Large intestine (tissue), 3 donors: ENCODE results near the gene MAPKAPK3. TPM values are rescaled to one million over a fixed set of nuclear protein-coding genes. Genes with fewer than 3 reads are reported as not detected.

Source experiments
- DNase-seq, 2 donors: peaks; one replicate each; pipeline versions ENCODE4 v3.0.0 to v3.0.0-alpha.2; 2013
- H3K27ac ChIP-seq: one replicate; pipeline ENCODE4 v1.5.1; 2013; ENCODE audit warnings: low read length
- H3K27me3 ChIP-seq: 2 replicates; pipeline ENCODE4 v1.6.1; 2013; ENCODE audit warnings: low read length; ENCODE audit not compliant: control insufficient read depth, insufficient read depth
- H3K36me3 ChIP-seq: 2 replicates; pipeline ENCODE4 v1.6.1; 2013; ENCODE audit warnings: low read length; ENCODE audit not compliant: control insufficient read depth, insufficient read depth
- H3K4me1 ChIP-seq: one replicate; pipeline ENCODE4 v1.6.1; 2013; ENCODE audit warnings: low read length; ENCODE audit not compliant: control insufficient read depth, insufficient read depth
- H3K4me3 ChIP-seq: one replicate; pipeline ENCODE4 v1.5.1; 2013; ENCODE audit warnings: low read length
- H3K9me3 ChIP-seq: one replicate; pipeline ENCODE4 v1.6.1; 2013; ENCODE audit warnings: mild to moderate bottlenecking, low read depth, low read length, moderate library complexity; ENCODE audit not compliant: control insufficient read depth
- WGBS: methylation state at CpG from one replicate; pipeline ENCODE4 v1.1.5; 2013; ENCODE audit warnings: low lambda C conversion rate; ENCODE audit not compliant: insufficient coverage; 5-methylcytosine and 5-hydroxymethylcytosine counted together
- polyA plus RNA-seq: library from polyadenylated mRNA; unstranded; fragments of 120-200 nt; gene quantifications from one replicate; pipeline ENCODE4 v1.2.1, GENCODE V29; 2013

The MAPKAPK3 gene
- polyA plus RNA-seq, 1 donor = 81.6 TPM

DNA sequence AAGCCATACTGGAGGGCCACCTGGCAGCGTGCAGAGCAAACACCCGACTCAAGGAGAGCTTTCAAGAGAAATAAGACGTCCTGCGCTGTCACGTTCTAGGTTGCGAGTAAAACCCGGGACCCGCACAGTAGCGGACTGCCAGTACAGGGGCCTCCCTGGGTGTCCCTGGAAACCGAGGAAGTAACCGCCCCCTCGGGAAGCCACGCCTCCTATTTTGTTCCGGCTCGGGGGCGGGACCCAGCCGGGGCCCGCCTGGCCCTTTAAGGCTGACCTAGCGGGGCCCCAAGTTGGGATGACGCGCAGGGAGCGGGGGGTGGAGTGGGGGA lies 218 bp upstream of the MAPKAPK3 start:
- H3K9me3 ChIP-seq = no peaks in the 10 kb centered on the region
- peak overlapping the region; percentile 68 for H3K4me3 ChIP-seq
- peak; percentile 92 to 96 for DNase-seq
- peaks cover 9% of the 10 kb centered on the region for H3K36me3 ChIP-seq
- H3K27me3 ChIP-seq = no peaks in the 10 kb centered on the region
- peak overlapping the region; percentile 83 for H3K27ac ChIP-seq
- WGBS = no CpG with 5 or more reads among the region's 22 CpGs
- peaks cover 29% of the 10 kb centered on the region for H3K4me1 ChIP-seq

DNA sequence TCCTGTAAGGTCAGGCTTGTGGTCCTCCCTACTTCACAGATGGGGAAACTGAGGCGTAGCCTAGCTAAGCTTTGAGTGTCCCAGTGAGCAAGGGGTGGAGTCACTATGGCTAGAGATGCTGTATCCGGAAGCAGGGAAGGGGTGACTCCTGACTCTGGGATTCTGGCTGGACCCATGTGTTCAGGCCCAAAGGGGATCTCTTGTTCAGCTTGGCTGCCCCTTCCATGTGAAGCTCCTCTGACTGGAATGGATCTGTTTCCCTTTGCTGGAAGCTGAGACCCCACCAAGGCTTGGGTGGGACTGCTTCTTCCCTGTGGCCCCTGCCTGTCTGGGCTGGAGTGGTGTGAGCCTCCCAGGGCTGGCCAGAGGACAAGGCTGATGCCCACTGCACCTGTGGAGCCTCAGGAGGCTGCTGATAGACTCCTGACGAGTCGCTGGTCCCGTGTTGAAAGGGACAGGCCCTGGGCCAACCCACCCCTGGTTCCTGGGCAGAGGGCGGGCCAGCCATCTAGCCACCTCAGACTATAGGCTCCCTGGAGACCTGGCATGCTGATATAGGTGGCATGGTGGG lies 1.0 kb downstream of the MAPKAPK3 start:
- peak in 1 of 2 donors; percentile 55 for DNase-seq

DNA sequence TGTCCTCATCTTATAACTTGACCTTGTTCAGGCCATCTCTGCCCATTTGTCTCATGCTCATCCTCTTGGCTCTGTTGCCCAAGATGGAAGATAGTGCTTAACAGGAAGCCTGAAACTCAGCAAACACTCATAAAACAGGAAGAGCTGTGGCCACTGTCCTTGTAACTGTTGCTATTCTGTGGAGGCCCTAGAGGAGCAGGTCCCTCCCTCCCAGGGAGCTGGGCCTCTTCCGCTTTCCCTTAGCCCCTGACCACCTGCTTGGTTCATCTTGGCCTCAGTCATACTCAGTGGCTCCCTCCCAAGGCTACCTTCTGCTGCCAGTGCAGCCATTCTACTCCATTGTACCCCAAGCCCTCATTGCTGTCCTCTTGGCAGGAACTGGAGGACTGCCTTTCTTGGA lies 3.5 kb downstream of the MAPKAPK3 start:
- Histone ChIP-seq H3K27ac (peak overlapping the region; percentile 9), H3K36me3 (peaks cover 20% of the 10 kb centered on the region), H3K9me3 (no peaks in the 10 kb centered on the region), H3K27me3 (no peaks in the 10 kb centered on the region), H3K4me1 (peaks cover 24% of the 10 kb centered on the region), H3K4me3 (no peak overlapping the region)
- peak in 1 of 2 donors; percentile 41 for DNase-seq
- WGBS = no CpG with 5 or more reads among the region's 1 CpG

More for the DNA sequence above, 1.0 kb downstream of the MAPKAPK3 start:
- Histone ChIP-seq H3K36me3 (peaks cover 17% of the 10 kb centered on the region), H3K4me1 (peaks cover 26% of the 10 kb centered on the region), H3K27ac (peak overlapping the region; percentile 86), H3K4me3 (peak overlapping the region; percentile 74), H3K27me3 (no peaks in the 10 kb centered on the region), H3K9me3 (no peaks in the 10 kb centered on the region)
- no CpG with 5 or more reads among the region's 6 CpGs for WGBS

DNA sequence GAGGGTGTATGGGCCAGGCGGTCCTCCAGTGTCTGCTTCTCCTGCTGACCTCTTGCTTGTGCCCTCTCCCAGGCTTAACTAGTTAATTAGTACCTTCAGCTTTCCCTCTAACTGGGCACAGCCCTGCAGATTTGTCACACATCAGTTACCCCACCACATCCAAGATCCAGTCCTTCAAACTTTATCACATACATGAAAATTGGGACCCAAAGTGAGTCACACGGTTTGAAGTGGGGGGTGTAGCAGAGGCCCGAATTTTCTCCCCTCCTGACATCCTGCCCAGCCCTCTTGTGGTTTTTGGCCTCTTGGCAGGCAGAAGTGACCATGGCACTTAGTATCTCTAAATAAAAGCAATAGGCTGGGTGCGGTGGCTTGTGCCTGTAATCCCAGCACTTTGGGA lies 3.9 kb downstream of the MAPKAPK3 start:
- Histone ChIP-seq H3K4me3 (no peak overlapping the region), H3K4me1 (peaks cover 24% of the 10 kb centered on the region), H3K27ac (no peak overlapping the region), H3K36me3 (peaks cover 23% of the 10 kb centered on the region), H3K27me3 (no peaks in the 10 kb centered on the region), H3K9me3 (no peaks in the 10 kb centered on the region)
- no CpG with 5 or more reads among the region's 4 CpGs for WGBS
- DNase-seq = no peak

DNA sequence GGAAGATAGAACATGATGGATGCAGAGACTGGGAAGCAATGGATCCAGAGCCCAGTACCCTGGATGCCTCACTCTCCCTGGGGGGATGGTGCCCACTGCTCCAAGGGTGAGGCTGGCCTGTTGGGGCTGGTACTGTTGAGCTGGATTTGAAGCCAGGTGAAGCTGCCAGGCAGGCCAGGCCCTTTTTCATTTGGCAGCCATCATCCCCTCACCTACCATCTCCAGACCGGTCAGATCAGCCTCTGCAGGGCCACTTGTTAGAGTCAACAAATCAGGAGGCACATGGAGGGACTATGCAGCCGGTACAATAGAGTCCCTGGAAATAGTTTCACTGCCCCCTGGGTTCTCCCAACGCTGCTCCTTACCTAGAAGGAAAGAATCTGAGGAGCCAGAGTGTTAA lies 5.9 kb downstream of the MAPKAPK3 start:
- Histone ChIP-seq H3K9me3 (no peaks in the 10 kb centered on the region), H3K27ac (no peak overlapping the region), H3K36me3 (peaks cover 31% of the 10 kb centered on the region), H3K27me3 (no peaks in the 10 kb centered on the region), H3K4me1 (peaks cover 21% of the 10 kb centered on the region), H3K4me3 (no peak overlapping the region)
- no peak for DNase-seq
- WGBS = no CpG with 5 or more reads among the region's 3 CpGs

DNA sequence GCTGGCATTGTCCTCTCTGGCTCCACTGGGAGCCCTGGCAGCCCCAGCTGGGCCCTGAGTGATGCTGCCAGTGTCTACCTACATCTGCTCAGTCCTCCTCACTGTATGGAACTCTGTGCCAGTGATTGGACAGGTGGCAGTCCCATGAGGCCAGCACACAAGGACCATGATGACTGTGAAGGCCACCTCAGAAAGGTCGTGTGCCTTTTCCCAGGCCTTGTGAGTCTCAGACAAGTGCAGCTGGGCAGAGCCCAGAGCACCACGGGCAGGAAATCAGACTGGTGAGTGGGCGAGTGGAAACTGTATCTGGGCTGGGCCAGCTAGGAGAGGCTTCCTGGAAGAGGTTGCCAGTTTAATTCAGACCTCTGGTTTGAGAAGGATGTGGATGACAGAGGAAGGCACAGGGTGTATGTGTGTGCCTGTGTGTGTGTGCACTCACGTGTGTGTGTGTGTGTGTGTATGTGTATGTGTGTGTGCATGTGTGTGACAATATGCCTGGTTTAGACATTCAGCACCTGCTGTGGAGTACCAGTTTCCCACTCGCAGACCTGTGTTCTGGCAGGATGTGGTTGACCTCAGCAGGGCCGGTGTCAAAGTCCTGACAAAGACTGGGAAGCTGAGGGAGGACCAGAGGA lies 7.0 kb downstream of the MAPKAPK3 start:
- no peak for DNase-seq
- H3K27ac ChIP-seq = no peak overlapping the region

DNA sequence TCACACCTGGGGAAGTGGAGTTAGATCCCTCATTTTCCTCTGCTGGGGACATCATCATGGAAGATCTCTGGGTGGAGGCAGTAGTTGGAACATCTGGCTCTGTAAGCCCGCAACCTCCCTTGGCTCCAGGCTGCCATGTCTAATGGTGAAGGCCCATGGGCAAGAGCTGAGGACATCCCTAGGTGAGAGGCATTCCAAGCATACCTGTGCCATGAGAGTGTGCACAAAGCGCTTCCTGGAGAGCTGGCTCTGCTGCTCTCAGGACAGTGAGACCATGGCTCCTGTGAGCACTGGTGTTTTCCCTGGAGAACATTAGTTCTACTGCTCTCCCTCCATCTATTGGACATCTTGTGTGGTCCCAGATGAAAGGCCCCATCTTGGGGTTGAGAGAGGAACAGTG lies 7.7 kb downstream of the MAPKAPK3 start:
- H3K27me3 ChIP-seq = no peaks in the 10 kb centered on the region
- no peak for DNase-seq
- no peak overlapping the region for H3K4me3 ChIP-seq
- H3K36me3 ChIP-seq = peaks cover 43% of the 10 kb centered on the region
- no peak overlapping the region for H3K27ac ChIP-seq
- peaks cover 14% of the 10 kb centered on the region for H3K4me1 ChIP-seq
- H3K9me3 ChIP-seq = no peaks in the 10 kb centered on the region
- no CpG with 5 or more reads among the region's 2 CpGs for WGBS

More for the DNA sequence above, 7.0 kb downstream of the MAPKAPK3 start:
- H3K36me3 ChIP-seq = peaks cover 38% of the 10 kb centered on the region
- no peak overlapping the region for H3K4me3 ChIP-seq
- no peaks in the 10 kb centered on the region for H3K9me3 ChIP-seq
- H3K4me1 ChIP-seq = peaks cover 21% of the 10 kb centered on the region
- WGBS = no CpG with 5 or more reads among the region's 6 CpGs
- no peaks in the 10 kb centered on the region for H3K27me3 ChIP-seq

DNA sequence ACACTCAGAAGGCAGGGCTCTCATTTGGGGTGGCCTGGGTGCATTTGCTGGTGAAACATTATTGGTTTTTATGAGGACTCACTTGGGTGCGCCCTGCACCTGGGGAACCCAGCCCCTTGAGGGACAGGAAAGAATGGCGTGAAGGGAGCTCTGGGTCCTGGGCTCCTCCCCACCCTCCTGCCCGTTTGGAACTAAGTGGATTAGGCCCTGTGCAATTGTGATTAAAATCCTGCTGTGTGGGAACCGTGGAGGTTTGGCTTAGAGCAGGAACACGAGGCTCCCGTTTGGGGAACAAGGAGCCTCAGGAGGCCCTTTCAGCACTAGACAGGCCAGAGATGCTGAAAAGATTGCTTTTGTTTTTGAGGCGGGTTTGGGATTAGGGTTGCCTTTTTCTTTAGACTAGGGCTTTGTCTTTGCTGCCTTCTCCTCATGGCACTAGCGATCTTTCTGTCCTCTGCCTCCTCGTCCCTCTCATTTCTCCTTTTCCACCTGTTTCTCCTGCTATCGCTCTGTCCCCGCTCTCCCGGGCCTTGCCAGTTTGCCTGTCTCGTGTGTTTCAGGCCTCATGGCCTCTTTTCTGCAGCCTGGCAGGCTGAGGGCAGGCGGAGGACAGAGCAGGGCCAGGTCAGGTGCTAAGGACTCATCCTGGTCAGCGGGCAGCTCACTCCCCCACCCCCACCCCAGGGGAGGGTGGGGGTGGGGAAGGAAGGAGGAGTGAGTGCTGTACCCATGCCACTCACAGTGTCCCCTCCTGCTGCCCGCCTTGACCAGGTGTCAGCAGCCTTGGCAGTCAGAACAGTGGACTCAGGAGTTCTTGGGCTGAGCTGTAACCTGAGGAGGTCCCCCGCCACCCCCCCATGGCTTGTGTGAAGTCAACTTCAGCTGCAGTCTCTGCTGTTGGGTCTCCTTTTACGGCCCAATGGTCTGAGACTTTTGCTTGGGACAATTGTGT lies 8.6 kb downstream of the MAPKAPK3 start:
- H3K9me3 ChIP-seq = no peaks in the 10 kb centered on the region
- no peak overlapping the region for H3K27ac ChIP-seq
- H3K27me3 ChIP-seq = no peaks in the 10 kb centered on the region
- H3K4me3 ChIP-seq = no peak overlapping the region
- WGBS = 85% methylated on average over 2 of the region's 18 CpGs
- no peak for DNase-seq
- peaks cover 11% of the 10 kb centered on the region for H3K4me1 ChIP-seq
- peaks cover 49% of the 10 kb centered on the region for H3K36me3 ChIP-seq

DNA sequence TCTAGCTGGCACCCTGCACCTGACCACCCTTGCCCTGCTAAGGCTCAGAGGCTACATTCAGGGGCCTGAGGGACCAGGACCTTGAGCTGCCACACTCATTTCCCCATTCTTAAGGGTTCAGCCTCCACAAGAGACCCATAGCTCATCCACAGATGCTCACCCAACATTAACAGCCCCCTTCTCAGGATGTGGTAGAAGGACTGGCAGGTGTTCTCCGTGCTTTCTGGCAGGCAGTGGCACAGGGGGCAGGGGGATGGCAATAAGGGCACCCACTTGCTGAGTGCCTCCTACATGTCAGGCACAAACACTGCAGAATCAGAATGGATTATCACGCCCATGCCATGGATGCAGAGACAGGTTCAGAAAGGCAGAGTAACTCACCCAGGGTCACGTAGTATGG lies 9.4 kb downstream of the MAPKAPK3 start:
- Histone ChIP-seq H3K27ac (no peak overlapping the region), H3K36me3 (peaks cover 50% of the 10 kb centered on the region), H3K4me1 (peaks cover 11% of the 10 kb centered on the region), H3K27me3 (no peaks in the 10 kb centered on the region), H3K9me3 (no peaks in the 10 kb centered on the region), H3K4me3 (no peak overlapping the region)
- WGBS = no CpG with 5 or more reads among the region's 3 CpGs
- no peak for DNase-seq

DNA sequence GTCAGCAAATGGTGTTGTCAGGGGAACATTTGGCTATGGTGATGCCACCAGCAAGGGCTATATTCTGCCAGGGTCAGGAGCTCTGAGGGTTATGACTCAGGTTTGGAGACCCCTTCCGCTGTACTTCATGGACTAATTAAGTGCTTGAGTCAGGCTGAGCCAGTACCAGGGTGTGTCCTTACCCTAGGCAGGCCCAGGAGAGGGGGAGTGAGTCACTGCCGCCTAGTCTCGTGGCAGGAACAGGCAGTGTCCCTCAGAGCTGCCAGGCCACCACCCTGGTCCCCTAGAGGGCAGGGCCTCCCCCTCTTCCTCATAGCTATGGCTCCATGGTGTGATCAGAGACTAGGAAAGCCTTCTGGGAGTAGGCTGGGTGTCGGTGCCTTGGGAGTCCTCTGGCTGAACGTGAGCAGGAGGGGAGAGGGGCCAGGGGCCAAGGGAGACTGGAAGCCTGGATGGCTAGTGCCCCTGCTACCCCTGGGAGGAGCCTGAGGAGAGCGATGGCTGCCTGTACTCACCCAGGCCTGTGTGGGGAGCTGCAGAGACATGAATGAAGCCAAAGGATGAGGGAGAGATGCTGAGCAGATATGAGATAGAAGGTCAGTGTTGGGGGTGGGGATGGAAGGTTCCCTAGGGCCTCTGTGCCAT lies 10.6 kb downstream of the MAPKAPK3 start:
- no CpG with 5 or more reads among the region's 6 CpGs for WGBS
- no peaks in the 10 kb centered on the region for H3K9me3 ChIP-seq
- DNase-seq = no peak
- H3K4me3 ChIP-seq = no peak overlapping the region
- H3K27me3 ChIP-seq = no peaks in the 10 kb centered on the region
- peaks cover 11% of the 10 kb centered on the region for H3K4me1 ChIP-seq
- H3K36me3 ChIP-seq = peaks cover 46% of the 10 kb centered on the region
- no peak overlapping the region for H3K27ac ChIP-seq
